ENCODE results near the gene PDZD7. TPM values are rescaled to one million over a fixed set of nuclear protein-coding genes. Genes with fewer than 3 reads are reported as not detected.

PDZD7 gene
- total and polyA plus RNA-seq, 9 of the 15 experiments (the other 6 are each of a cell fraction or from before 2014, with no cell fraction given), result 0.04 to 0.24 (median 0.08) TPM; not detected in 3

- TF ChIP-seq, protein P1, sequence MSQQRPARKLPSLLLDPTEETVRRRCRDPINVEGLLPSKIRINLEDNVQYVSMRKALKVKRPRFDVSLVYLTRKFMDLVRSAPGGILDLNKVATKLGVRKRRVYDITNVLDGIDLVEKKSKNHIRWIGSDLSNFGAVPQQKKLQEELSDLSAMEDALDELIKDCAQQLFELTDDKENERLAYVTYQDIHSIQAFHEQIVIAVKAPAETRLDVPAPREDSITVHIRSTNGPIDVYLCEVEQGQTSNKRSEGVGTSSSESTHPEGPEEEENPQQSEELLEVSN (IDR thresholded peaks at IDR 0.05; ENCODE audit: borderline replicate concordance in 1 of 2, extremely low read depth in 1 of 2, insufficient read depth in 1 of 2, insufficient read length in 1 of 2, low read depth in 1 of 2, low read length in 1 of 2, poor library complexity in 1 of 2, severe bottlenecking in 1 of 2), result peak in 1 of 2 experiments; percentile 64
- TF ChIP-seq HMGN3 (IDR thresholded peaks at IDR 0.05; ENCODE audit: borderline replicate concordance, extremely low read depth, insufficient read length, low read depth, low read length), result peak; percentile 25
- no peak for TF ChIP-seq ARNT (IDR thresholded peaks at IDR 0.05)
- TF ChIP-seq RBFOX2 (IDR thresholded peaks at IDR 0.05; ENCODE audit: low read depth, low read length), result peak; percentile 49
- TF ChIP-seq, protein P2, sequence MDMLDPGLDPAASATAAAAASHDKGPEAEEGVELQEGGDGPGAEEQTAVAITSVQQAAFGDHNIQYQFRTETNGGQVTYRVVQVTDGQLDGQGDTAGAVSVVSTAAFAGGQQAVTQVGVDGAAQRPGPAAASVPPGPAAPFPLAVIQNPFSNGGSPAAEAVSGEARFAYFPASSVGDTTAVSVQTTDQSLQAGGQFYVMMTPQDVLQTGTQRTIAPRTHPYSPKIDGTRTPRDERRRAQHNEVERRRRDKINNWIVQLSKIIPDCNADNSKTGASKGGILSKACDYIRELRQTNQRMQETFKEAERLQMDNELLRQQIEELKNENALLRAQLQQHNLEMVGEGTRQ (CRISPR knock-in tag; IDR thresholded peaks at IDR 0.05), result peak; percentile 82
- TF ChIP-seq, protein P3, sequence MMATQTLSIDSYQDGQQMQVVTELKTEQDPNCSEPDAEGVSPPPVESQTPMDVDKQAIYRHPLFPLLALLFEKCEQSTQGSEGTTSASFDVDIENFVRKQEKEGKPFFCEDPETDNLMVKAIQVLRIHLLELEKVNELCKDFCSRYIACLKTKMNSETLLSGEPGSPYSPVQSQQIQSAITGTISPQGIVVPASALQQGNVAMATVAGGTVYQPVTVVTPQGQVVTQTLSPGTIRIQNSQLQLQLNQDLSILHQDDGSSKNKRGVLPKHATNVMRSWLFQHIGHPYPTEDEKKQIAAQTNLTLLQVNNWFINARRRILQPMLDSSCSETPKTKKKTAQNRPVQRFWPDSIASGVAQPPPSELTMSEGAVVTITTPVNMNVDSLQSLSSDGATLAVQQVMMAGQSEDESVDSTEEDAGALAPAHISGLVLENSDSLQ (IDR thresholded peaks at IDR 0.05), result no peak
- TF ChIP-seq, protein P4, sequence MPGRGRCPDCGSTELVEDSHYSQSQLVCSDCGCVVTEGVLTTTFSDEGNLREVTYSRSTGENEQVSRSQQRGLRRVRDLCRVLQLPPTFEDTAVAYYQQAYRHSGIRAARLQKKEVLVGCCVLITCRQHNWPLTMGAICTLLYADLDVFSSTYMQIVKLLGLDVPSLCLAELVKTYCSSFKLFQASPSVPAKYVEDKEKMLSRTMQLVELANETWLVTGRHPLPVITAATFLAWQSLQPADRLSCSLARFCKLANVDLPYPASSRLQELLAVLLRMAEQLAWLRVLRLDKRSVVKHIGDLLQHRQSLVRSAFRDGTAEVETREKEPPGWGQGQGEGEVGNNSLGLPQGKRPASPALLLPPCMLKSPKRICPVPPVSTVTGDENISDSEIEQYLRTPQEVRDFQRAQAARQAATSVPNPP (IDR thresholded peaks at IDR 0.05; ENCODE audit: borderline replicate concordance, insufficient read depth, insufficient read length), result no peak
- TF ChIP-seq, protein P5, sequence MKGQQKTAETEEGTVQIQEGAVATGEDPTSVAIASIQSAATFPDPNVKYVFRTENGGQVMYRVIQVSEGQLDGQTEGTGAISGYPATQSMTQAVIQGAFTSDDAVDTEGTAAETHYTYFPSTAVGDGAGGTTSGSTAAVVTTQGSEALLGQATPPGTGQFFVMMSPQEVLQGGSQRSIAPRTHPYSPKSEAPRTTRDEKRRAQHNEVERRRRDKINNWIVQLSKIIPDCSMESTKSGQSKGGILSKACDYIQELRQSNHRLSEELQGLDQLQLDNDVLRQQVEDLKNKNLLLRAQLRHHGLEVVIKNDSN (CRISPR knock-in tag; IDR thresholded peaks at IDR 0.05), result peak; percentile 82
- no peak for TF ChIP-seq CSDE1 (IDR thresholded peaks at IDR 0.05)
- no peak for TF ChIP-seq SMARCB1 (IDR thresholded peaks at IDR 0.05; ENCODE audit: insufficient read length, low read depth)
- TF ChIP-seq MCM3 (IDR thresholded peaks at IDR 0.05), result no peak
Measured at GRCh38 chr10:100996678-100997359, 34.1 kb downstream of the PDZD7 start (continued).
